ENCODE measurements around the gene SPAST. TPM values are rescaled to one million over a fixed set of nuclear protein-coding genes. Genes with fewer than 3 reads are reported as not detected.

SPAST gene
- total RNA-seq, 1 donor from 2014 or later, result 23.9 TPM

Other genes starting within 250 kb of the SPAST start
- gene MEMO1, start 52.5 kb upstream of the SPAST start, total RNA-seq, result 35.0 and 45.9 TPM in 2 replicates
- 45.1 and 64.1 TPM in 2 replicates for gene DPY30, start 23.8 kb upstream of the SPAST start, total RNA-seq
- gene SLC30A6, start 102.3 kb downstream of the SPAST start, total RNA-seq, result 18.0 and 19.4 TPM in 2 replicates
- gene NLRC4, start 201.3 kb downstream of the SPAST start, total RNA-seq, result not detected in 2 replicates
- gene YIPF4, start 214.3 kb downstream of the SPAST start, total RNA-seq, result 21.6 and 29.8 TPM in 2 replicates